NCI-H226 (cell line): ENCODE measurements around the gene MAP2.
A peak's percentile ranks its signal among the peaks of the same experiment; 100 is the strongest.
"Not testable (repeated sequence)": the region's sequence is repeated elsewhere in the genome, so short reads cannot be mapped to it uniquely, and the experiment has no call there.

ENCODE experiments used
- DNase-seq: peaks from one replicate; pipeline ENCODE4 v3.0.0-alpha.2; 2015

Gene MAP2

GRCh38 chr2:209476367-209477208, 52.7 kb downstream of the MAP2 start:
- no peak for DNase-seq

GRCh38 chr2:209492296-209492695, 68.4 kb downstream of the MAP2 start:
- not testable (repeated sequence) for DNase-seq

- DNase-seq: not testable (repeated sequence)
These were observed 71.3 kb downstream of the MAP2 start for GRCh38 chr2:209495068-209495620.

GRCh38 chr2:209495855-209496585, 72.2 kb downstream of the MAP2 start:
- peak; percentile 85 for DNase-seq

GRCh38 chr2:209496586-209496982, 72.7 kb downstream of the MAP2 start:
- DNase-seq: peak; percentile 31

GRCh38 chr2:209498614-209499013, 74.8 kb downstream of the MAP2 start:
- DNase-seq: no peak

GRCh38 chr2:209499069-209499468, 75.2 kb downstream of the MAP2 start:
- DNase-seq: peak; percentile 4

GRCh38 chr2:209501579-209501978, 77.7 kb downstream of the MAP2 start:
- DNase-seq: no peak

- no peak for DNase-seq
These were observed 81.6 kb downstream of the MAP2 start for GRCh38 chr2:209505410-209505809.

- no peak for DNase-seq
These were observed 84.4 kb downstream of the MAP2 start for GRCh38 chr2:209508255-209508654.

GRCh38 chr2:209511637-209512036, 87.8 kb downstream of the MAP2 start:
- no peak for DNase-seq

- no peak for DNase-seq
These were observed 89.1 kb downstream of the MAP2 start for GRCh38 chr2:209512971-209513370.

- no peak for DNase-seq
These were observed 93.6 kb downstream of the MAP2 start for GRCh38 chr2:209517436-209517835.

GRCh38 chr2:209519271-209519670, 95.4 kb downstream of the MAP2 start:
- DNase-seq: no peak

GRCh38 chr2:209519906-209520305, 96.1 kb downstream of the MAP2 start:
- no peak for DNase-seq

- no peak for DNase-seq
These were observed 99.3 kb downstream of the MAP2 start for GRCh38 chr2:209523041-209523740.

GRCh38 chr2:209523867-209524266, 100.0 kb downstream of the MAP2 start:
- no peak for DNase-seq

GRCh38 chr2:209525331-209525730, 101.5 kb downstream of the MAP2 start:
- DNase-seq: no peak

- peak; percentile 70 for DNase-seq
These were observed 102.0 kb downstream of the MAP2 start for GRCh38 chr2:209525834-209526281.

- no peak for DNase-seq
These were observed 102.7 kb downstream of the MAP2 start for GRCh38 chr2:209526561-209526960.

- no peak for DNase-seq
These were observed 105.7 kb downstream of the MAP2 start for GRCh38 chr2:209529579-209529978.

- DNase-seq: no peak
These were observed 108.5 kb downstream of the MAP2 start for GRCh38 chr2:209532321-209532720.

- no peak for DNase-seq
These were observed 109.5 kb downstream of the MAP2 start for GRCh38 chr2:209533391-209533790.
